Loucy (cell line): Measurements from ENCODE around the gene CSGALNACT2.

Experiments
- H2AFZ ChIP-seq: fragments of 200-600 bp; sonication (generic); 2 replicates; pipeline ENCODE4 v1.6.0; 2016; ENCODE audit warnings: antibody characterized with exemption, mild to moderate bottlenecking, low read length, moderate library complexity
- H3F3A ChIP-seq: fragments of 200-600 bp; 2 replicates; pipeline ENCODE4 v1.6.0; 2016; ENCODE audit warnings: antibody characterized with exemption, low read depth, mild to moderate bottlenecking
- H3K27me3 ChIP-seq: fragments of 200-600 bp; sonication (generic); 2 replicates; pipeline ENCODE4 v1.6.1; 2014; ENCODE audit warnings: low read length, mild to moderate bottlenecking; ENCODE audit not compliant: insufficient read depth, poor library complexity, severe bottlenecking
- H3K36me3 ChIP-seq: fragments of 200-600 bp; sonication (generic); 2 replicates; pipeline ENCODE4 v1.6.1; 2016; ENCODE audit warnings: low read length; ENCODE audit not compliant: insufficient read depth
- H3K4me1 ChIP-seq: fragments of 200-600 bp; sonication (generic); 2 replicates; pipeline ENCODE4 v1.5.1; 2014; ENCODE audit warnings: low read length, mild to moderate bottlenecking; ENCODE audit not compliant: insufficient read depth, poor library complexity, severe bottlenecking
- H3K4me2 ChIP-seq: fragments of 200-600 bp; sonication (generic); 2 replicates; pipeline ENCODE4 v1.6.0; 2014; ENCODE audit warnings: antibody characterized with exemption, low read length, low read depth, mild to moderate bottlenecking; ENCODE audit not compliant: poor library complexity, severe bottlenecking
- H3K4me3 ChIP-seq: fragments of 200-600 bp; sonication (generic); 2 replicates; pipeline ENCODE4 v1.5.1; 2014; ENCODE audit warnings: low read length, mild to moderate bottlenecking, mixed read lengths; ENCODE audit not compliant: poor library complexity, severe bottlenecking
- H3K79me2 ChIP-seq: fragments of 200-600 bp; sonication (generic); 2 replicates; pipeline ENCODE4 v1.6.1; 2014; ENCODE audit warnings: low read length; ENCODE audit not compliant: insufficient read depth
- H3K9ac ChIP-seq: fragments of 200-600 bp; sonication (generic); 2 replicates; pipeline ENCODE4 v1.6.0; 2014; ENCODE audit warnings: mild to moderate bottlenecking, low read depth, low read length, moderate library complexity; ENCODE audit not compliant: poor library complexity, severe bottlenecking
- H3K9me2 ChIP-seq: fragments of 200-600 bp; sonication (generic); replicated peaks from 2 replicates; pipeline ENCODE4 v1.6.1; 2016; ENCODE audit warnings: low read depth, low read length, mixed read lengths
- H3K9me3 ChIP-seq: fragments of 200-600 bp; sonication (generic); 2 replicates; pipeline ENCODE4 v1.6.1; 2014; ENCODE audit warnings: mild to moderate bottlenecking, antibody characterized with exemption, low read length, low read depth; ENCODE audit not compliant: insufficient read depth
- H4K20me1 ChIP-seq: fragments of 200-600 bp; sonication (generic); 2 replicates; pipeline ENCODE4 v1.6.0; 2014; ENCODE audit warnings: antibody characterized with exemption, low read length, mild to moderate bottlenecking; ENCODE audit not compliant: insufficient read depth, poor library complexity, severe bottlenecking
- EZH2phosphoT487 ChIP-seq: fragments of 200-600 bp; IDR thresholded peaks from 2 replicates; pipeline ENCODE4 v1.6.1; 2018; ENCODE audit warnings: antibody characterized with exemption, mild to moderate bottlenecking, moderate library complexity, borderline replicate concordance
- TF ChIP-seq, protein P1 (sequence below): fragments of 200-600 bp; sonication (generic); conservative IDR thresholded peaks from 2 replicates; pipeline ENCODE4 v1.5.1; 2014; ENCODE audit warnings: mild to moderate bottlenecking, antibody characterized with exemption, low read length

The CSGALNACT2 gene

DNA sequence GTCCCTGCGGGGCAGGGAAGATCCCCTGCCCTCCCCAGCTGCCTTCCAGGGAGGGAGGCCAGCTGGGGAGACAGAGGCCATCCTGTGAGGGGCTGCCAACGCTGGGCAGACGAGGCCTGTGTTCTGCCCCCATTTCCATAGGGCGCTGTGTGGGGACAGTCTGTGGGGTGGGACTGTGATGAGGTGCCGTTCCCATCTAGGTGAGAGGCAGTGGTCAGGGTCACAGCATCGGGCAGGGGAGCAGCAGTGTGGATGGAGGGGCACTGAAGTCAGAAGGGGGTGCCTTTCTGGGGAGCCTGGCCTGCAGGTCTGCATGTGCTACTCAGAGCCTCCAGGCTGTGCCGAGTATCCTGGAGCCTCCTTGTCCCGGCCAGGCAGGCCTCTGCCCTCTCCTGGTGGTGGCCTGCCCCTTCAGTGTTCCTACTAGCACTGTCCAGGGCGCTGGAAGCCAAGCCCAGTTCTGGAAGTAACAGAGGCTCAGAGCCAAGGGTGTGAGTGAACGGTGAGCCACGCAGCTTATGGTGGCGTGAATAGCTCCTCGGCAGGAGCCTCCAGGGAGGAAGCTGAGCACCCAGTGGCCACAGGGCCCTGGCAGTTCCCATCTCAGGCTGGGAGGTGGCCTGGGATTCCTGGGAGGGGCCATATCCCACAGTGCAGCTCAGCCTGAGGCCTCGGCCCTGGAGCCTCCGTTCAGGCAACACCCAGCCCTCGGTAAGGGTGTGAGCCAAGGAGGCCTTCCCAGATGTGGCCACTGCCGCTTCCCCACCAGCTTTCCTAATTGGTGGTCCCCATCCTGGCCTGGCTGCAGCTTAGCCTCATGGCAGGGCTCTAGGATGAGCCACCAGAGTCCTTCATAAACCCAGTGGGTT is 23.3 kb upstream of the CSGALNACT2 start:
- TF ChIP-seq, protein P1, sequence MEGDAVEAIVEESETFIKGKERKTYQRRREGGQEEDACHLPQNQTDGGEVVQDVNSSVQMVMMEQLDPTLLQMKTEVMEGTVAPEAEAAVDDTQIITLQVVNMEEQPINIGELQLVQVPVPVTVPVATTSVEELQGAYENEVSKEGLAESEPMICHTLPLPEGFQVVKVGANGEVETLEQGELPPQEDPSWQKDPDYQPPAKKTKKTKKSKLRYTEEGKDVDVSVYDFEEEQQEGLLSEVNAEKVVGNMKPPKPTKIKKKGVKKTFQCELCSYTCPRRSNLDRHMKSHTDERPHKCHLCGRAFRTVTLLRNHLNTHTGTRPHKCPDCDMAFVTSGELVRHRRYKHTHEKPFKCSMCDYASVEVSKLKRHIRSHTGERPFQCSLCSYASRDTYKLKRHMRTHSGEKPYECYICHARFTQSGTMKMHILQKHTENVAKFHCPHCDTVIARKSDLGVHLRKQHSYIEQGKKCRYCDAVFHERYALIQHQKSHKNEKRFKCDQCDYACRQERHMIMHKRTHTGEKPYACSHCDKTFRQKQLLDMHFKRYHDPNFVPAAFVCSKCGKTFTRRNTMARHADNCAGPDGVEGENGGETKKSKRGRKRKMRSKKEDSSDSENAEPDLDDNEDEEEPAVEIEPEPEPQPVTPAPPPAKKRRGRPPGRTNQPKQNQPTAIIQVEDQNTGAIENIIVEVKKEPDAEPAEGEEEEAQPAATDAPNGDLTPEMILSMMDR, result no peak
- no peak for TF ChIP-seq EZH2phosphoT487
- no peaks in the 10 kb centered on the region for H3F3A ChIP-seq
- H3K4me3 ChIP-seq, result no peak overlapping the region
- H4K20me1 ChIP-seq, result no peaks in the 10 kb centered on the region
- H3K4me1 ChIP-seq, result peaks cover 2% of the 10 kb centered on the region
- H3K79me2 ChIP-seq, result no peaks in the 10 kb centered on the region
- H3K27me3 ChIP-seq, result no peaks in the 10 kb centered on the region
- no peak overlapping the region for H2AFZ ChIP-seq
- H3K4me2 ChIP-seq, result no peak overlapping the region
- no peaks in the 10 kb centered on the region for H3K36me3 ChIP-seq
- no peak overlapping the region for H3K9ac ChIP-seq
- H3K9me3 ChIP-seq, result no peaks in the 10 kb centered on the region
- no peaks in the 10 kb centered on the region for H3K9me2 ChIP-seq

DNA sequence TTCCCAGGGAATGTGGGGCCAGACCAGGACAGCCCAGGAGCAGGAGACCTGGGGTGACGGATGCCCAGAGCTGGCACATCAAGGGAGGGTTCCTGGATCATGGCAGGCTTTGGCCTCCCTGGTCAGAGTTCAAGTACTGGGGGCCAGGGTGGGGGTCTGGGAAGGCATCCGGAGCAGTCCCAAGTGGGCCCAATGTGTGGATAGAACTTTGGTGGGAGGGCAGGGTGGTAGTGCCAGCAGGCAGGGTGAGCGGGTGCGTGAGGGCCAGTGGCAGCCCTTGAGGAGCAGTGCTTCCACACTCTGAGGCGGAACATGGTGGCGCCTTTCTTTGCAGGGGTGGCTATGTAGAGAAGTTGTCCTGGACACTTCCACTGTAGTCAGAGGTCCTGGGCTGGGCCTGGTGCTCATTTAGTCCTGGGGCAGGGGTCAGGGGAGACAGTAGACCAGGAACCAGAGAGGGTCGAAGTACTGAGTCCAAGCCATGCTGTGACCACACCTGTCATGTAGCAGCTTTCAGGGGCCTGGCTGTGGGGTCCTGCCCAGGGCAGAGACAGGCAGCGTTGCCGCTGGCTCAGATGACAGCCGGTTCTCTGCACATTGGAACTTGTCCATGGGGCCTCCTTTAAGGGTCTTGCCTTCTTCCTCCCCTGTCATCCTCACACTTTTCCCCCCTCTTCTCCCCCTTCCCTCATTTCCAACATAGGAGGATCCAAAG is 22.2 kb upstream of the CSGALNACT2 start:
- Histone ChIP-seq H3K4me2 (no peak overlapping the region), H3F3A (no peaks in the 10 kb centered on the region), H3K4me1 (peaks cover 12% of the 10 kb centered on the region), H3K9me2 (no peaks in the 10 kb centered on the region), H3K36me3 (no peaks in the 10 kb centered on the region), H2AFZ (no peak overlapping the region), H3K9me3 (no peaks in the 10 kb centered on the region), H4K20me1 (no peaks in the 10 kb centered on the region), H3K79me2 (no peaks in the 10 kb centered on the region), H3K4me3 (no peak overlapping the region), H3K27me3 (no peaks in the 10 kb centered on the region), H3K9ac (no peak overlapping the region)
- TF ChIP-seq EZH2phosphoT487, result no peak
- TF ChIP-seq, protein P1, result no peak

DNA sequence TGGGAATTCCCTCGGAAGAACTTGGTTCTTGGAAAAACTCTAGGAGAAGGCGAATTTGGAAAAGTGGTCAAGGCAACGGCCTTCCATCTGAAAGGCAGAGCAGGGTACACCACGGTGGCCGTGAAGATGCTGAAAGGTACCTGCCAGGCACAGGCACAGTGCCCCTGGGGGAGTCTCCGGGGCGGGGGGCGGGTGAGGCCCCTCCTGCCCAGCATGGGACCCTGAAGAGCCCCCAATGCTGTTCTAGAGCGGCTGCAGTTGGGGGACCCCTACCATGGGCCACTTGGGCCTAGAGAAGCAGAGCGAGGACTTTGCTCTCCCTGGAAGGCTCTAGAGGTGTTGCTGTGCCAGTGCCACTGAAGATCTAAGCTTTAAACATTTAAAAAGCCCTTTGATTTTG is 21.6 kb upstream of the CSGALNACT2 start:
- H3K27me3 ChIP-seq, result no peaks in the 10 kb centered on the region
- no peaks in the 10 kb centered on the region for H4K20me1 ChIP-seq
- H3K4me2 ChIP-seq, result no peak overlapping the region
- no peak overlapping the region for H2AFZ ChIP-seq
- H3F3A ChIP-seq, result no peaks in the 10 kb centered on the region
- no peaks in the 10 kb centered on the region for H3K79me2 ChIP-seq
- H3K9me2 ChIP-seq, result no peaks in the 10 kb centered on the region
- H3K4me1 ChIP-seq, result peaks cover 17% of the 10 kb centered on the region
- no peaks in the 10 kb centered on the region for H3K9me3 ChIP-seq
- H3K9ac ChIP-seq, result no peak overlapping the region
- H3K36me3 ChIP-seq, result no peaks in the 10 kb centered on the region
- H3K4me3 ChIP-seq, result no peak overlapping the region
- TF ChIP-seq EZH2phosphoT487, result no peak
- TF ChIP-seq, protein P1, result no peak
